SU-DHL-6 (cell line): ENCODE data around the gene VGF.

Experiments
- EZH2phosphoT487 ChIP-seq: fragments of 200-600 bp; sonication (generic), shearing (Covaris generic); conservative IDR thresholded peaks from 2 replicates; pipeline ENCODE4 v1.6.1; 2018; ENCODE audit warnings: mild to moderate bottlenecking, antibody characterized with exemption, low read length, moderate library complexity, mixed read lengths
- TF ChIP-seq, protein P1 (sequence below): fragments of 200-600 bp; sonication (generic); IDR thresholded peaks from one replicate; pipeline ENCODE4 v1.5.1; 2017; ENCODE audit warnings: antibody characterized with exemption, mild to moderate bottlenecking, low read length, moderate library complexity; ENCODE audit not compliant: insufficient read depth, poor library complexity, severe bottlenecking

DNA sequence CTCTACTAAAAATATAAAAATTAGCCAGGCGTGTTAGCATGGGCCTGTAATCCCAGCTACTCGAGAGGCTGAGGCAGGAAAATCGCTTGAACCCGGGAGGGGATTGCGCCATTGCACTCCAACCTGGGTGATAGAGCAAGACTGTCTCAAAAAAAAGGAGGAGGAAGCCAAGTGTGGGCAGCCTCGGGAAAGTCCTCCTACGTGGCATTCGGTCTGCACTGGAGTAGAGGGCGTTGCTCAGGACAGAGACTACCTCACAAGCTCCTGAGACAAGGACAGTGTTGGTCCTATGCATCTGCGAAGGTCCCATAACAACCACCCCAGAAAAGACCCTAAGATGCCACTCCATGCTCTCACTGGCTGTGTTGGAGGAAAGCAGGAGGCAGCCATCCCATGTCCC lies 48.5 kb downstream of the VGF start:
- no peak for TF ChIP-seq EZH2phosphoT487
- TF ChIP-seq, protein P1, sequence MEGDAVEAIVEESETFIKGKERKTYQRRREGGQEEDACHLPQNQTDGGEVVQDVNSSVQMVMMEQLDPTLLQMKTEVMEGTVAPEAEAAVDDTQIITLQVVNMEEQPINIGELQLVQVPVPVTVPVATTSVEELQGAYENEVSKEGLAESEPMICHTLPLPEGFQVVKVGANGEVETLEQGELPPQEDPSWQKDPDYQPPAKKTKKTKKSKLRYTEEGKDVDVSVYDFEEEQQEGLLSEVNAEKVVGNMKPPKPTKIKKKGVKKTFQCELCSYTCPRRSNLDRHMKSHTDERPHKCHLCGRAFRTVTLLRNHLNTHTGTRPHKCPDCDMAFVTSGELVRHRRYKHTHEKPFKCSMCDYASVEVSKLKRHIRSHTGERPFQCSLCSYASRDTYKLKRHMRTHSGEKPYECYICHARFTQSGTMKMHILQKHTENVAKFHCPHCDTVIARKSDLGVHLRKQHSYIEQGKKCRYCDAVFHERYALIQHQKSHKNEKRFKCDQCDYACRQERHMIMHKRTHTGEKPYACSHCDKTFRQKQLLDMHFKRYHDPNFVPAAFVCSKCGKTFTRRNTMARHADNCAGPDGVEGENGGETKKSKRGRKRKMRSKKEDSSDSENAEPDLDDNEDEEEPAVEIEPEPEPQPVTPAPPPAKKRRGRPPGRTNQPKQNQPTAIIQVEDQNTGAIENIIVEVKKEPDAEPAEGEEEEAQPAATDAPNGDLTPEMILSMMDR = no peak
